NCI-H187 treated with DMSO at 0.1 percent for 48 hours (cell line): ENCODE results near the gene CSNK2A2.

Experiments
- DNase-seq: peaks from one replicate; lab custom pipeline; 2025; lab: John Stamatoyannopoulos, UW

Gene CSNK2A2

DNA sequence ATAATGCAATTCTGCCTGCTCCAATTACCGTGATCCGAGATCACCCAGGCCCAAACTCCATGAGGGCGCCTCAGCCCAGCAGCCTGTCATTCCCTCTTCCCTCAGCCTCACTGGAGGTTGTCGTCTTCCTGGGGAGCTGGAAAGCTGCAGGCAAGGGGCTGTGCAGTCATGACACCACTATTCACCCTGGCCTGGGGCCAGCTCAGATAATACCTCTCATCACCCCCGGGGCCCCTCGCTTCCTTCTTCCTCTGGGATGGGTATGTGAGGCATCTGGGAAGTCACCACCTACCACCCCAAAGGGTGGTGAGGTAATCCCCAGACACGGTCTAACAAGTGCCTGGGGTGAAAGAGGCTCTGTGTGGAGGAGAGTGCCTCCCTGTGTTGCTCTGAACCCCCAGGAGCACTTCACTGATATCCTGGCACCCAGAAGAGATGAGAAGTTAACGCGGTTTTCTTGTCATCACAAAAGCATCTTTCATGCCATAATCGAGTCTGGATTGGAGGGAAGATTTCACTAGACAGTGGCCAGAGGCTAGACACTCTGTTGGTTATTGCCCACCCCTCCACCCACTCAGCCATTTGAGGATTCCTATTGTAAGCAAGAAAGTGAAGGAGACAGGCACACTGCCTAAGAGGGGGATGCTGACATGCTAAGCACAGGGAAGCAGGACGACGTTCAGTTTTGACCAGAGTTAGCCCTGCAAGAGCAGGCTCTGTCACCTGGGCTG is 87.2 kb downstream of the CSNK2A2 start:
- DNase-seq, result no peak

DNA sequence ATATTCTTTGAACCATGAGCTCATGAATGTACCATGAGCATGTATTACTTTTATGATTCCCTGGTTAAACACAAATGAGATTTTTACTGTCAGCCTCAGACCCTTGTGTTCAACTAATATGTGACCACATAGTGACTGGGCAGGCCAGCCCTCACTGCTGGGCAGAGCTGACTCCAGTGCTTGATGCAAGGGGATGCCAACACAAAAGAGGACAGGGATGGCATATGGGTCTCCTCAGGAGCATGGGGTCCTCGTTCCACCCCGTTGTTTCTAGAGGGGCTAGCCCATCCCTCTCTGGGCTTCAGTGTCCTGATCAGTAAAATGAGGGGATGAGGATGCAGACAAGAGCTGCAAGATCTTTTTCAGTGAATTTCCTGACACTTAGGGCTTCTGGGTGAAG is 88.0 kb downstream of the CSNK2A2 start:
- no peak for DNase-seq

DNA sequence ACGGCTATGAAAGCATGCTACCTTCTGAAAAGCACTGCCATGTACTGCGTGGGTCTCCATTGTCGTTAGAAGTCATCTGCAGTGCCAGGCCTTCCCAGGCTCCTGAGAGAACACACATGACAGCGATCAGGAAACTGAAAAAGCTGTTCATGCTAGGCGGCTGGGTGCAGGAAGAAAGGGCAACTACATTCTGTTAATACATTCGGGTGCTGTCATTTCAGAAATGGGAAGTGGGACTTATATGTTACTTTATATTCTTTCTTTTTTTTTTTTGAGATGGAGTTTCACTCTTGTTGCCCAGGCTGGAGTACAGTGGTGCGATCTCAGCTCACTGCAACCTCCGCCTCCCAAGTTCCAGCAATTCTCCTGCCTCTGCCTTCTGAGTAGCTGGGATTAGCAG is 88.6 kb downstream of the CSNK2A2 start:
- no peak for DNase-seq
